ENCODE data around the gene KRTAP16-1.
"Not testable (repeated sequence)": the region's sequence is repeated elsewhere in the genome, so short reads cannot be mapped to it uniquely, and the experiment has no call there.

KRTAP16-1 gene

DNA sequence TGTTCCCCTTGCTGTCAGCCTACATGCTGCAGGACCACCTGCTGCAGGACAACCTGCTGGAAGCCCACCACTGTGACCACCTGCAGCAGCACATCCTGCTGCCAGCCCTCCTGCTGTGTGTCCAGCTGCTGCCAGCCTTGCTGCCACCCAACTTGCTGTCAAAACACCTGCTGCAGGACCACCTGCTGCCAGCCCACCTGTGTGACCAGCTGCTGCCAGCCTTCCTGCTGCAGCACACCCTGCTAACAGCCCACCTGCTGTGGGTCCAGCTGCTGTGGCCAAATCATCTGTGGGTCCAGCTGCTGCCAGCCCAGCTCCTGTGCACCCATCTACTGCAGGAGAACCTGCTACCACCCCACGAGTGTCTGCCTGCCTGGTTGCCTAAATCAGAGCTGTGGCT, 37.8 kb downstream of the KRTAP16-1 start:
- H2BK5ac ChIP-seq (ENCODE audit: low read depth, low read length, poor library complexity, severe bottlenecking); H3K79me1 ChIP-seq (replicated peaks; ENCODE audit: low read length, poor library complexity, severe bottlenecking); H3K4me1 ChIP-seq (ENCODE audit: control insufficient read depth, insufficient read depth, low read depth, low read length); H2BK15ac ChIP-seq (ENCODE audit: low read depth, poor library complexity, severe bottlenecking); H2AFZ ChIP-seq (ENCODE audit: low read depth, low read length); H3K23ac ChIP-seq (ENCODE audit: low read length in 2 of 2); H3K9ac ChIP-seq (ENCODE audit: low read length); H2AK5ac ChIP-seq (ENCODE audit: low read length, severe bottlenecking); H3K4me2 ChIP-seq (ENCODE audit: low read length, poor library complexity, severe bottlenecking); H3K4me3 ChIP-seq (ENCODE audit: insufficient read depth in 1 of 2, low read depth in 1 of 2, low read length in 2 of 2); H3K4ac ChIP-seq (ENCODE audit: low read depth in 1 of 2, low read length in 2 of 2); H4K91ac ChIP-seq (ENCODE audit: low read length); H3K9me3 ChIP-seq (ENCODE audit: control insufficient read depth, low read length); H4K8ac ChIP-seq (ENCODE audit: low read length); H2BK120ac ChIP-seq (ENCODE audit: low read depth, low read length); H3K27ac ChIP-seq (ENCODE audit: low read length, poor library complexity, severe bottlenecking); H3K18ac ChIP-seq (ENCODE audit: low read depth in 1 of 2, low read length in 2 of 2); H2BK12ac ChIP-seq (ENCODE audit: low read length in 2 of 2); H3K27me3 ChIP-seq (ENCODE audit: control insufficient read depth in 1 of 2, insufficient read depth in 1 of 2, low read length in 2 of 2); DNase-seq; H3K36me3 ChIP-seq (ENCODE audit: control insufficient read depth in 1 of 2, insufficient read depth in 2 of 2, low read depth in 1 of 2, low read length in 2 of 2); H3K14ac ChIP-seq (ENCODE audit: low read length in 2 of 2): not testable (repeated sequence)
- no CpG with 5 or more reads among the region's 1 CpG for WGBS

DNA sequence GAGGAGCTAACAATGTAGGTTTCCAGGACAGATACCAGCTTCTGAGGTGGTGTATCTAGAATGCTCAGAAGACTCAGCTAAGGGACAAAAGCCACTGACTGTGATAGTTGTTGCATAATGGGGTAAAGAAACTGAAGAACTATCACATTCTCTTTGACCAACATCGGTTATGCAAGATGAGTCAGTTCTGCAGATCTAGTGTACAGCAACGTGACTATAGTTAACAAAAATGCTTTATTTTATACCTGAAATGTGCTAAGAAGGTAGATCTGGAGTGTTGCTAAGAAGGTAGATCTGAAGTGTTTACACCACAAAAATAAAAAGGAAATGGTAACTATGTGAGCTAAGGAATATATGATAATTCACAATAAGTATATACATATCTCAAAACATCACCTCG, 41.4 kb downstream of the KRTAP16-1 start:
- Histone ChIP-seq H2BK12ac (ENCODE audit: low read length in 2 of 2) (no peak overlapping the region), H2BK5ac (ENCODE audit: low read depth, low read length, poor library complexity, severe bottlenecking) (no peak overlapping the region), H3K9ac (ENCODE audit: low read length) (no peak overlapping the region), H3K4me2 (ENCODE audit: low read length, poor library complexity, severe bottlenecking) (no peak overlapping the region), H3K79me1 (replicated peaks; ENCODE audit: low read length, poor library complexity, severe bottlenecking) (no peaks in the 10 kb centered on the region), H4K8ac (ENCODE audit: low read length) (no peak overlapping the region), H3K23ac (ENCODE audit: low read length in 2 of 2) (no peak overlapping the region), H3K27me3 (ENCODE audit: control insufficient read depth in 1 of 2, insufficient read depth in 1 of 2, low read length in 2 of 2) (peaks cover 0 to 21% of the 10 kb centered on the region in 2 experiments), H3K4me1 (ENCODE audit: control insufficient read depth, insufficient read depth, low read depth, low read length) (no peaks in the 10 kb centered on the region), H3K36me3 (ENCODE audit: control insufficient read depth in 1 of 2, insufficient read depth in 2 of 2, low read depth in 1 of 2, low read length in 2 of 2) (no peaks in the 10 kb centered on the region), H3K27ac (ENCODE audit: low read length, poor library complexity, severe bottlenecking) (no peak overlapping the region), H3K18ac (ENCODE audit: low read depth in 1 of 2, low read length in 2 of 2) (no peak overlapping the region), H2AFZ (ENCODE audit: low read depth, low read length) (no peak overlapping the region), H3K4ac (ENCODE audit: low read depth in 1 of 2, low read length in 2 of 2) (no peak overlapping the region), H4K91ac (ENCODE audit: low read length) (no peak overlapping the region), H2AK5ac (ENCODE audit: low read length, severe bottlenecking) (no peak overlapping the region), H3K9me3 (ENCODE audit: control insufficient read depth, low read length) (no peaks in the 10 kb centered on the region), H2BK15ac (ENCODE audit: low read depth, poor library complexity, severe bottlenecking) (no peak overlapping the region), H2BK120ac (ENCODE audit: low read depth, low read length) (no peak overlapping the region), H3K14ac (ENCODE audit: low read length in 2 of 2) (no peak overlapping the region), H3K4me3 (ENCODE audit: insufficient read depth in 1 of 2, low read depth in 1 of 2, low read length in 2 of 2) (no peak overlapping the region)
- no CpG with 5 or more reads among the region's 3 CpGs for WGBS
- DNase-seq: no peak

DNA sequence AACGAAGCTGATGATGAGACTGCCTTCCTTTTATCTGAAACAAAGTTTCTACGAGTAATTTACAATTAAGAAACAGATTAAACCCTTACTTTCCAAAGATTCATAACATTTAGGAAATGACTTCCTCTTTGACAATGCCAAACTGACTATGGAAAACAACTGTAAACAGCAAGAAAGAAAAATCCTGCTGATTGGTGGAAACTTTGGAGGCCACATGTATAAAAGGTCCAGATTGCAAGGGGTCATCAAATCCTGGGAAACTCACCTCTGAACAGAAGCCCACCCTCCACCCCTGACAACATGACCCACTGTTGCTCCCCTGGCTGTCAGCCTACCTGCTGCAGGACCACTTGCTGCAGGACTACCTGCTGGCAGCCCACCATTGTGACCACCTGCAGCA, 44.0 kb downstream of the KRTAP16-1 start, which contains the start of gene KRTAP9-6:
TSS of gene KRTAP9-6 (plus strand) at position 301 of the 400 bp plus-strand sequence. CDS start at position 301, 0 bp downstream.
- no peak within 1 kb of the TSS for H2BK5ac ChIP-seq (ENCODE audit: low read depth, low read length, poor library complexity, severe bottlenecking)
- no peak within 1 kb of the TSS for H3K23ac ChIP-seq (ENCODE audit: low read length in 2 of 2)
- peaks cover 0 to 22% of the 10 kb centered on the region in 2 experiments for H3K27me3 ChIP-seq (ENCODE audit: control insufficient read depth in 1 of 2, insufficient read depth in 1 of 2, low read length in 2 of 2)
- no peak within 1 kb of the TSS for H3K9ac ChIP-seq (ENCODE audit: low read length)
- no peak within 1 kb of the TSS for H3K4me2 ChIP-seq (ENCODE audit: low read length, poor library complexity, severe bottlenecking)
- H3K4me3 ChIP-seq (ENCODE audit: insufficient read depth in 1 of 2, low read depth in 1 of 2, low read length in 2 of 2): no peak within 1 kb of the TSS
- no peak within 1 kb of the TSS for H4K91ac ChIP-seq (ENCODE audit: low read length)
- no peak within 1 kb of the TSS for H3K14ac ChIP-seq (ENCODE audit: low read length in 2 of 2)
- no peak for DNase-seq
- H3K4me1 ChIP-seq (ENCODE audit: control insufficient read depth, insufficient read depth, low read depth, low read length): no peaks in the 10 kb centered on the region
- 64% methylated on average over 2 of the region's 2 CpGs for WGBS
- no peaks in the 10 kb centered on the region for H3K79me1 ChIP-seq (replicated peaks; ENCODE audit: low read length, poor library complexity, severe bottlenecking)
- H3K36me3 ChIP-seq (ENCODE audit: control insufficient read depth in 1 of 2, insufficient read depth in 2 of 2, low read depth in 1 of 2, low read length in 2 of 2): no peaks in the 10 kb centered on the region
- no peak within 1 kb of the TSS for H2BK15ac ChIP-seq (ENCODE audit: low read depth, poor library complexity, severe bottlenecking)
- H3K27ac ChIP-seq (ENCODE audit: low read length, poor library complexity, severe bottlenecking): no peak within 1 kb of the TSS
- no peak within 1 kb of the TSS for H2BK120ac ChIP-seq (ENCODE audit: low read depth, low read length)
- H4K8ac ChIP-seq (ENCODE audit: low read length): no peak within 1 kb of the TSS
- H3K18ac ChIP-seq (ENCODE audit: low read depth in 1 of 2, low read length in 2 of 2): no peak within 1 kb of the TSS
- no peaks in the 10 kb centered on the region for H3K9me3 ChIP-seq (ENCODE audit: control insufficient read depth, low read length)
- H2AK5ac ChIP-seq (ENCODE audit: low read length, severe bottlenecking): no peak within 1 kb of the TSS
- no peak within 1 kb of the TSS for H2AFZ ChIP-seq (ENCODE audit: low read depth, low read length)
- no peak within 1 kb of the TSS for H2BK12ac ChIP-seq (ENCODE audit: low read length in 2 of 2)
- H3K4ac ChIP-seq (ENCODE audit: low read depth in 1 of 2, low read length in 2 of 2): no peak within 1 kb of the TSS

DNA sequence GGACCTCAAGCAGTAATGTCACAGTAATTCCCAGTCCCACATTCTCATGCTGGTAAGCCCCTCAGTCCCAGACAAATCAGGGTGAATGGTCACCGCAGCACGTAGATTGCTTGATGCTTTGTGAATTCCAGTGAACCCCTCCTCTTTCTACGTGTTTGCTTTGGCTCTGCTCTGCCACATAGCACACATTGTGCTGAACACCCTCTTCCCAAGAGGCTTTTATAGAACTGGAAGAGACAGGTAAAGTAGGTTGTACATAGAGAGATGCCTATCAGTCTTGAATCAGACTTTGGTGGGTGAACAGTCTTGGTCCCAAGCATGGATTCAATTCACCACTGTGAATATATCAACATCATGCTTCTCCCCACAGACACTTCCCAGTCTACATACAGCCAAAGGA, 44.5 kb downstream of the KRTAP16-1 start:
- no peak overlapping the region for H2BK5ac ChIP-seq (ENCODE audit: low read depth, low read length, poor library complexity, severe bottlenecking)
- H2AK5ac ChIP-seq (ENCODE audit: low read length, severe bottlenecking): no peak overlapping the region
- no peak overlapping the region for H3K27ac ChIP-seq (ENCODE audit: low read length, poor library complexity, severe bottlenecking)
- no peak overlapping the region for H2AFZ ChIP-seq (ENCODE audit: low read depth, low read length)
- H3K4me2 ChIP-seq (ENCODE audit: low read length, poor library complexity, severe bottlenecking): no peak overlapping the region
- H3K9ac ChIP-seq (ENCODE audit: low read length): no peak overlapping the region
- H3K4me3 ChIP-seq (ENCODE audit: insufficient read depth in 1 of 2, low read depth in 1 of 2, low read length in 2 of 2): no peak overlapping the region
- no peak overlapping the region for H4K8ac ChIP-seq (ENCODE audit: low read length)
- H3K9me3 ChIP-seq (ENCODE audit: control insufficient read depth, low read length): no peaks in the 10 kb centered on the region
- H3K4me1 ChIP-seq (ENCODE audit: control insufficient read depth, insufficient read depth, low read depth, low read length): no peaks in the 10 kb centered on the region
- DNase-seq: no peak
- H4K91ac ChIP-seq (ENCODE audit: low read length): no peak overlapping the region
- H3K14ac ChIP-seq (ENCODE audit: low read length in 2 of 2): no peak overlapping the region
- H2BK15ac ChIP-seq (ENCODE audit: low read depth, poor library complexity, severe bottlenecking): no peak overlapping the region
- H2BK120ac ChIP-seq (ENCODE audit: low read depth, low read length): no peak overlapping the region
- H3K36me3 ChIP-seq (ENCODE audit: control insufficient read depth in 1 of 2, insufficient read depth in 2 of 2, low read depth in 1 of 2, low read length in 2 of 2): no peaks in the 10 kb centered on the region
- no peak overlapping the region for H2BK12ac ChIP-seq (ENCODE audit: low read length in 2 of 2)
- H3K27me3 ChIP-seq (ENCODE audit: control insufficient read depth in 1 of 2, insufficient read depth in 1 of 2, low read length in 2 of 2): peaks cover 0 to 22% of the 10 kb centered on the region in 2 experiments
- no peak overlapping the region for H3K4ac ChIP-seq (ENCODE audit: low read depth in 1 of 2, low read length in 2 of 2)
- 83% methylated on average over 2 of the region's 3 CpGs for WGBS
- no peak overlapping the region for H3K18ac ChIP-seq (ENCODE audit: low read depth in 1 of 2, low read length in 2 of 2)
- no peak overlapping the region for H3K23ac ChIP-seq (ENCODE audit: low read length in 2 of 2)
- no peaks in the 10 kb centered on the region for H3K79me1 ChIP-seq (replicated peaks; ENCODE audit: low read length, poor library complexity, severe bottlenecking)

Data from mesenchymal stem cell (in vitro differentiated cells and primary cell).